ENCODE measurements around the gene ERF.

- TF ChIP-seq POLR2AphosphoS5 (IDR thresholded peaks at IDR 0.05; ENCODE audit: low read depth, low read length) (no peak; the same call in 1 of the 2 replicates), REST (IDR thresholded peaks at IDR 0.05; ENCODE audit: insufficient read depth in 1 of 2, low read depth in 2 of 2, low read length in 2 of 2) (no peak), TAF1 (IDR thresholded peaks at IDR 0.05; ENCODE audit: borderline replicate concordance, insufficient read depth, low read length) (no peak)
These were observed 25.0 kb downstream of the ERF start for GRCh38 chr19:42229855-42230351.

Measured in PFSK-1 (cell line).